Measurements from ENCODE around the gene PLXNA2.

Gene PLXNA2, protein sequence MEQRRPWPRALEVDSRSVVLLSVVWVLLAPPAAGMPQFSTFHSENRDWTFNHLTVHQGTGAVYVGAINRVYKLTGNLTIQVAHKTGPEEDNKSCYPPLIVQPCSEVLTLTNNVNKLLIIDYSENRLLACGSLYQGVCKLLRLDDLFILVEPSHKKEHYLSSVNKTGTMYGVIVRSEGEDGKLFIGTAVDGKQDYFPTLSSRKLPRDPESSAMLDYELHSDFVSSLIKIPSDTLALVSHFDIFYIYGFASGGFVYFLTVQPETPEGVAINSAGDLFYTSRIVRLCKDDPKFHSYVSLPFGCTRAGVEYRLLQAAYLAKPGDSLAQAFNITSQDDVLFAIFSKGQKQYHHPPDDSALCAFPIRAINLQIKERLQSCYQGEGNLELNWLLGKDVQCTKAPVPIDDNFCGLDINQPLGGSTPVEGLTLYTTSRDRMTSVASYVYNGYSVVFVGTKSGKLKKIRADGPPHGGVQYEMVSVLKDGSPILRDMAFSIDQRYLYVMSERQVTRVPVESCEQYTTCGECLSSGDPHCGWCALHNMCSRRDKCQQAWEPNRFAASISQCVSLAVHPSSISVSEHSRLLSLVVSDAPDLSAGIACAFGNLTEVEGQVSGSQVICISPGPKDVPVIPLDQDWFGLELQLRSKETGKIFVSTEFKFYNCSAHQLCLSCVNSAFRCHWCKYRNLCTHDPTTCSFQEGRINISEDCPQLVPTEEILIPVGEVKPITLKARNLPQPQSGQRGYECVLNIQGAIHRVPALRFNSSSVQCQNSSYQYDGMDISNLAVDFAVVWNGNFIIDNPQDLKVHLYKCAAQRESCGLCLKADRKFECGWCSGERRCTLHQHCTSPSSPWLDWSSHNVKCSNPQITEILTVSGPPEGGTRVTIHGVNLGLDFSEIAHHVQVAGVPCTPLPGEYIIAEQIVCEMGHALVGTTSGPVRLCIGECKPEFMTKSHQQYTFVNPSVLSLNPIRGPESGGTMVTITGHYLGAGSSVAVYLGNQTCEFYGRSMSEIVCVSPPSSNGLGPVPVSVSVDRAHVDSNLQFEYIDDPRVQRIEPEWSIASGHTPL (N-terminal part only)

GRCh38 chr1:208243967-208244916 is at the start of gene PLXNA2:
Gene PLXNA2 (minus strand): TSS chr1:208244384. CDS start chr1:208217922, 26,462 bp downstream.
- DNase-seq, result peak; percentile 82

DNA sequence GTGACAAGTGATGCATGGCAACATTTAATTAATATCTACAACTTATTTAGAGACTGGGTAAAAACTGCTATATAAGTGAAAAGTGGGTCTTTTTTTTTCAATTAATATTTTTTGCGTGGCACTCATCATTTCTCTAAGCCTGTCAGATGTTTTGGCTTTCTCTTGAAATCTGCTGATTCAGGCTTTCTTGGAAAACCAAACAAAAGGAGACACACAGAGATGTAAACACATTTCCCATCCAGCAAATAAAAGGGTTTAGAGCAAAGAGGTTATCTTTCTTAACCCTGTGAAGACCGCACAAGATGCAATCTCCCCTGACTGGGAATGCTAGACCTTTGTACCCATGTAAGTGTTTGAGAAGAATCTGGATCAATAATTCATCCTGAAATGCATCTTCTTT is 48.7 kb upstream of the PLXNA2 start:
- DNase-seq, result no peak

DNA sequence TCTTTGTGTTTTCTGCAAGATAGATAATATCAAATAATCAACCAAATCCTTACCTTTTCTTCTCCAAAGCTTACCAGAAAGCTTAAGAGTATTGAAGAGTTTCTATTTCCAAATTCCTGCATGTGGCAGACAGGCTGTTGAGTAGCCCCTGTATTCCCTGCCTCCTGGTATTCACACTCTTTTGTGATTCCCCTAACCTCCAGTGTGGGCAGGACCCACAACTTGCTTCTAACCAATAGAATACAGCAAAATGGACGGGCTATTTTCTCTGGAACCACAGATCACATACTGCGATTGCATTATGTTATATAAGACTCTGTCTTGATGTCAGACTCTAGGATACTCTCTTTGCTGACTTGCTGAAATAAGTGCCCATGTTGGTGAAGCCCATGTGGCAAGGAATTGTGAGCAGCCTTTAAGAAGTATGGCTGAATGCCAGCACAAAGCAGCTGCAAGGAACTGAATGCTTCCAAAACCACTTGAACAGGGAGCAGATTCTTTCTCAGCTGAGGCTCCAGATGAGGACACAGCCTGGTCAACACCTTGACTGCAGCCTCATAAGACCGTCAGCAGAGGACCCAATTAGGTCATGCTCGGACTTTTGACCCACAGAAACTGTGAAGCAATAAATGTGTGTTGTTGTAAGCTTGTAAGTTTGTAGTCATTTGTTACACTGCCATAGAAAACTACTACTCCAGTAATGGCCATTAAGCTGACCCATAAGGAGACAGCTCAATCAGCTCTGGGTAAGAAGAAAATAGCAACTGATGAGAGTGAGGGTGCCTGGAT is 47.9 kb upstream of the PLXNA2 start:
- no peak for DNase-seq

GRCh38 chr1:208291129-208291528 is 46.9 kb upstream of the PLXNA2 start:
- DNase-seq, result no peak

- no peak for DNase-seq
These were observed 45.5 kb upstream of the PLXNA2 start for GRCh38 chr1:208289716-208290115.

DNA sequence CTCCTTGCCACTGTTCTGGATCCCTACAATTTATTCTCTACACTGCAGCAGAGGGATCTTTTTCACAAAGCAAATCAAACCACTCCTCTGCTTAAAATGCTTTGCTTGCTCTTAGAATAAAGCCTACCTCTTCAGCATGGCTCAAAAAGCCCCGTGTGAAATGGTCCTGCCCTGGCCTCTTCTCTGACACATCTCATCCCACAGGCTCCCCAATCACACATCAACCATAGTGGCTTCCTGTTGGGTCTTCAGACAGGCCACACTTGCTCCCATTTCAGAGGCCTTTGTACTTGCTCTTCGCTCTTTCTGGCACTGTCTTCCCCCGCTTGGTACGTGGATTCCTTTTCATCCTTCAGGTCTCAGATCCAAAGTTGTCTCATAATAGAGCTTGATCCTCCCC is 44.3 kb upstream of the PLXNA2 start:
- no peak for DNase-seq

GRCh38 chr1:208280681-208281450 is 36.7 kb upstream of the PLXNA2 start:
- no peak for DNase-seq

- DNase-seq, result no peak
These were observed 35.8 kb upstream of the PLXNA2 start for GRCh38 chr1:208279826-208280588.

- DNase-seq, result no peak
These were observed 34.5 kb upstream of the PLXNA2 start for GRCh38 chr1:208278638-208279037.

GRCh38 chr1:208276757-208277435 is 32.7 kb upstream of the PLXNA2 start:
- DNase-seq, result no peak

- DNase-seq, result no peak
These were observed 30.9 kb upstream of the PLXNA2 start for GRCh38 chr1:208275083-208275482.

GRCh38 chr1:208273386-208274017 is 29.3 kb upstream of the PLXNA2 start:
- DNase-seq, result no peak

DNA sequence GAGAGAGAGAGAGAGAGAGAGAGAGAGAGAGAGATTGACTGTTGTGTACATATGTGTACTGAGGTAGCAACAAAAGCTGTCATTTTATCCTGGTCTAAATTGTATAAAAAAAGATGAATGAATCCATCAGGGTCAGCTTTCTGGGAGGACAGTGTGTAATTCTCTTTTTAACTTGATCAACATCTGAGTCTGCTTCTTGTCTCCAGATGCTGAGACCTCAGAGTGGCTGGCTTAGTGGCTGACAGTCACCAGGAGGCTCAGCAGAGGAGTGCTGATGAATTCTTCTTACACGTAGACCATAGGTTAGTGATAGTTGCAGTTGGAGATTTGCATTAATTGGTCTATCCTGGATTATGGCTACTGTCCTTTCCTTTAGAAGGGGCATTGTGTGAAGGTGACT is 28.5 kb upstream of the PLXNA2 start:
- no peak for DNase-seq

DNA sequence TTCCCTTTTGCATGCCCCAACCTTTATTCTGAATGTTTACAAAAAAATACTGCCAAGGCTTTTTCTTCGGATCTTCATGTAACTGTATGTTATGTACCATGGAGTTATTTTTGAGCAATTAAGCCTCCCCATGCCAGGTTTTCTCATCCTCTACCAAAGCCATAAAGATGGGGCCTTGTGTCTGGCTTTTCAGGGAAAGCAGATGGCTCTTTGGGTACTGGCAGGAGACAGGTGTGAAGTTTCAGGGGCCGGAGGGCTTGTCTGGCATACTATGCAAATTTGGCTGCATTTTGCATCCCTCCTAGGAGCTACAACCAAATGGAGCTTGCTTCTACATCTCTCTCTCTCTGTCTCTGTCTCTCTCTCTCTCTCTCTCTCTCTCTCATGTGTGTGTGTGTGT is 28.1 kb upstream of the PLXNA2 start:
- DNase-seq, result no peak

DNA sequence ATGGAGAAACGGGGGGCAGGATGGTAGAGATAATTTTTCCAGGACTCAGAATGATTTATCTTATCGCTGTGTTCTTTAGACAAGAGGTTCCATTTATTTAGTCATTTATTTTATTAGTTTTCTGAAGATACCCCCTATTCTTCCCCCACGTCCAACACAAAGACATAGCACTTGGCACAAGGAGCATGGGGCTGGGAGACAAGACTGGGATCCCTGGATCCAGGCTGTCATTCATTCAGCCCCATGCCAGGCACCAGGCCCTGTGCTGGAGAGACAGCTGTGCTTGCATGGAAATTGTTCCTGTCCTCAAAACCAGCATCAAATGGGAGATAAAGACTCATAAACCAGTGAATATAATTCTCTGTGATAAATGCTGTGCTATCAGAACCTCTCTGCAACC is 27.1 kb upstream of the PLXNA2 start:
- DNase-seq, result no peak

DNA sequence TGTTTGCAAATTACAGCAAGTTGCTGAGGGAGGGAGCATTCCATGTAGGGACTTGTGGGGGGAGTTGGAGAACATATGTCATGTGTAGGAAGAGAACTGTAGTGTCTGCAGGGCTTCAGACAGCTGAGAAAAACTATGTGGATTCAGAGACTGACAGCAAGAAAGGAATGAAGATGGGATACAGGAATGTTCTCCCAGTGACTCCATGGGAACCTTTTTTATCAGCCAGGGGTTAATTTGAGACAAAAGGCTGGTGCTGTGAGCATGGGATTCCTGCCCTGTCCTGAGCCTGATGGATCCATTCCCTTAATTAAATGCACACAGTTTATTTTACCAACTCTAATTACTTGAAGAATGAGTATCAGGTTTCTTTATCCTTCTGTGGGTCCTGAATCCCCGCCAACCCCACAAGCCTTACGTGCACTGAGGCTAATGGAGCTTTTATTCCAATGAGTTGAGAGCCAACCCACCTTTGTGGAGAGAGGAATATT is 26.5 kb upstream of the PLXNA2 start:
- no peak for DNase-seq

DNA sequence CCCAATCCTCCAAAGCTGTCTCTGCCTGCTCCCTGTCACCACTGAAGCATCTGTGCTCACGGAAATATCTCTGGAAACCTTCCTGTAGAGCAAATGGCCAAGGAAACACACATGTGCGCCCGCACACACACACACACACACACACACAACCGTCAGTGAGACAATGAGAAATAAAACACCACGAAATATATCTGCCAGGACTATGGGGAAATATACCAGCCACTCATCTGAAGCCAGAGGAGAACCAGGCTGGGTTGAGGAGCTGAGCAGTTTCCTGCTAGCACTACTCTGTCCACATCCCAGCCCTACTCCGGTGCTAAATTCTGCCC is 25.1 kb upstream of the PLXNA2 start:
- DNase-seq, result no peak

DNA sequence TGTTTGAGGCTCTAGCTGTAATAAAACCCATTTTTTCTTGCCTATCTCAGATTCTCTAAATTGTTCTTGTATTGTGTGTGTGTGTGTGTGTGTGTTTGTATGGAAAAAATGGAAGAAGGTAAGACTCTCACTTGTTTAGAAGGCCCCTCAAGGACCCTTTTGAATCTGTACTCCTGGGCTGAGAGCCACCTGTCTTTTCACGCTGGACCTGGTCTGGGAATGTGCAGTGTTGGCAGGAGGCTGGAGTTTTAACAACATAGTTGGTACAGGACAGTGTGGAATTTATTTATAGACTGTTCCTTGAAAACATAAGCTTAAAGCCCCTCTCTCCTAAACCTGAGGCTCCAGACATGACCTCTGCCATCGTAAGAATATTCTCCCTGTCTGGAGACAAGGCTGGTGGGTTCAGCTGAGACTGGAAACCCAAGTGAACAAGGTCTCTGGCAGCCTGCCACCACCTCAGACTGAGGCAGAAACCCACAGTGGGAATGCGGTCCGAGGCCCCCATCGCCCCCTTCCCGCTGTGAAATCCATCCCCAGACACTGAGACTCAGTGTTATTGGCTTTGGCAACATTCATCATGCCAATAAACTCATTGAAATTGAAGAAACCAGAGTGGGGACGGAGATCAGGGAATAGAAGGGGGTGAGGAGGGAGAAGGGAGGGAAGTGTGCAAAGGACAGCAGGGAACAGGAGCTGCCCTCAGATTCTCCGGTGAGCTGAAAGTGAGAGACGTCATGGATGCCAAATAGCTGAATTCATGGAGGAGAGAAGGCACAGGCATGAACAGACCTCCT is 24.6 kb upstream of the PLXNA2 start:
- no peak for DNase-seq
